Head of caudate nucleus (tissue), 42 donors: ENCODE data around the gene TMEM123.
"Not testable (repeated sequence)": the region's sequence is repeated elsewhere in the genome, so short reads cannot be mapped to it uniquely, and the experiment has no call there.

ENCODE experiments used
- DNase-seq, 42 donors: peaks; one replicate each; pipeline versions ENCODE4 v3.0.0 to v3.0.0-alpha.2; 2020 to 2021; ENCODE audit warnings: mixed read lengths in 7 of 42
- intact Hi-C: fragments of 100-400 bp; cut with DNase I; formaldehyde crosslinking; loops from one replicate; pipeline ENCODE4 v1.15.0; 2022

TMEM123 gene

GRCh38 chr11:102453302-102453695, 734 bp upstream of the TMEM123 start:
- intact Hi-C loops, result loop anchor here (2.0 to 5.0 kb wide), 2 partner anchors 61 to 106 kb away; partner anchors contain the start of gene BIRC2
- DNase-seq, result peak in 41 of 42 donors; percentile 41 to 87 (median 69)

DNA sequence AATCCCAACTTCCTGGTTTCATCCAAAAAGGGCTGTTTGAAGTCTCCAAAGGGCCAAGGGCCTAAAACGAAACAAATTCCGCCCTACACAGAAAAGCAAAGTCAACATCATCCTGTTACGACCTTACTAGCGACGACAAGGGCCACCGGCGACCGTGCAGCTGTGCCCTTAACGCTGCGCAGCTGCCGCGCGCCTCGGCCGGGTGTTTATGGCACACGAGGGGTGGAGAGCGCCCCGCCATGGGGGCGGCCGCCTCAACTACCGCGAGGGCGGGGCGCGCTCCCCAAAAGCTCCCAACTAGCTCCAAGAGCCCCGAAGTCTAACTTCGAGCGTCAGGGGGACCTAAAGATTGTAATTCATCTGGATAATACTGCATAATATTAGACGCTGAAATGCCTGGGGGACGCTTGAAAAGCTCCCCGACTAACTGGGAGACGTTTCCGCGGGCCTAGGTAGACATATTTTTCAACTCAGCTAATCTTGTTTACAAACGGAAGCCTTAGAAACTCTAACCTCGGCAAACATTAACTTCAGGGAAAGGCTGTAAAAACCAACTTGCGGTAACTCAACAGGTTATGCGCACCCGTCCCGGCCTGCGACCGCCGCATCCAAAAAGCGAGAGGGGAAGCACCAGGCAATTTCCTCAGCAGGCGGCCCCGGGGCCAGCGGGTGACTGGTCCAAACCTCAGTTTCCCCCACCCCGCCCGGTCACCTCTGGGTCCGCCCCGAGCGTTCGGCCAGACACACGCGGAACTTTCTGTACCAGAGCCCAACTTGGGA, 694 bp downstream of the TMEM123 start:
- intact Hi-C loops, result loop anchor here (2.0 to 5.0 kb wide), 2 partner anchors 60 to 105 kb away; partner anchors contain the start of gene BIRC2
- peak; percentile 56 to 89 (median 78) for DNase-seq

GRCh38 chr11:102451041-102451680, 1.4 kb downstream of the TMEM123 start:
- no peak for DNase-seq
- intact Hi-C loops, result loop anchor here (5.0 kb wide), 1 partner anchor 59 kb away; no protein-coding TSS in a partner anchor

DNA sequence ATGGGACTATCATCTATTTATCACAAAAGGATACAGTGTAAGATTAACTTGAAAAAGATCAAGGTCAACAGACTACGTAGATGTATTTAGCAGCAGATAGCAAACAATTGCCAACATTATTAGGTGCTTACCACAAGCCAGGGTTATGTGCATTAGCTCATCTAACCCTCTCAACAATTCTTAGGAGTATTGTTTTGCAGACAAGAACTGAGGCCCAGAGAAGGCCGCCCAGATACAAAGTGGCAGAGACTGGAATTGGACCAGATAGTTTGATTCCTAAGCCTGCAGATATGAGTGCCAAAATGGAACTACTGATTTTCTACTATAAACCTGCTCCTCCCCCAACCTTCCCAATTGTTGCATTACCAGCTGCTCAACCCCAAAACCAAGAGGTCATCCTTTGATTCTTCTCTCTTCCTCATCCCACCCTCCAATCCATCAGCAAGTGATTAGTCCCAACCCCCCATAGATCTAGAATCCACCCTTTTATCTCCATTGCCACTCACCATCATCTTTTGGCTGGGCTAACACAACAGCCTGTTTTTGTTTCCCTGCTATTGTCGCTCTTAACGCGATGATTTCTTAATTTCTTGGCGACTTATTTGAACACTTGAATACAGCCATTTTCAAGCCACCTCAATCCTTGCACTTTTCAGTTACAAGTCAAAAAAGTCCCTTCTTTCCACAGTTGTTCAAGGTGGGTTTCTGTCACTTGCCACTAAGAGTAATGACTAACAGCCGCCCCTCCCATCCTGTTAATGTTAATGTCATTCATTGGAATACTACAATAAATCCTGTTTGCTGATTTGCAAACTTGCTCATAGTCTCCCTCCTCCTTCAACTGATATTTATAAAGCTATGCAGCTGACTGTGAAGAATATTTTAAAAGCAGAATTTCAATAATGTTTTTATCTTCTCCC, 2.7 kb downstream of the TMEM123 start:
- intact Hi-C loops, result loop anchor here (5.0 kb wide), 1 partner anchor 58 kb away; no protein-coding TSS in a partner anchor
- no peak for DNase-seq

GRCh38 chr11:102448869-102449224, 3.7 kb downstream of the TMEM123 start:
- DNase-seq, result no peak
- intact Hi-C loops, result no loop called here

DNA sequence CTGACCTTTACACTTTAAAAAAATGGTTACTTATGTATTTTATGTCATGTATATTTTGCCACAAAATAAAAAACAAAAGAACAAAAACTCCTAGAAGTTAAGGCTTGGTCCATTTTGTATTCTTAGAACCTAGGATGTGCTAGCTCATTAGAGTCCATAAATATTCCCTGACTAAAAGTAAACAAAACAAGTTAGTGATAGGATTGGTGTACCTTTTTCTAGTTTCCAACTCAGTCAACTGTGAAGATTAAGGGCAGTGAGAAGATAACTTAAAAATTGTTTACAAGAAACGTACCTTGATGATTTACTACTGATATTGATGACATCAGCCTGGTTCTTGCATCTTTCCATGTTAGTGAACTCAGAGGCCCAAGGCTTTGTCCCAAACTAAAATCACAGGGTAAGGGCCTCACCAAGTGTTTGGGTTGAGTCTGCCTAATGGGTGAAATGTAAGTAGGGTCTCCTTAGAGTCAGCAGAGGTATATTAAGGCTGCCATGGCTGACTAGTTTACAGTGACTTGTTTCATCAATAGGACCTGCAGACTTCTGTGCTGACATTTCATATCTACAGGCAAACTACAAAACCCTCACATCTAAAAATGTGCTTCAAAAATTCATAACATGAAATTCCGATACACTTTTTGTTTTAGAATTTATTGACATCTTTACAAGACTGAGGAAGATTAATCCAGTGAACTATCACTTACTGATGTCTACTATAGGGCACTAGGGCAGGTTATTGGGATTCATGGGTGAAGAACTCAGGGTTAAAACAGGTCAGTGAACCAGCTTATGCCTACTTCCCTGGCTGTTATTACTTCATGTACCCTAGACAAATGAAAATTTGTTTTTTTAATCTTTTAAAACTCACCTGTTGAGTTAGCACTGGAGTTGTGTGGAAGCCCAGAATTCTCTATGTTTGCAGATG, 4.4 kb downstream of the TMEM123 start:
- intact Hi-C loops, result no loop called here
- DNase-seq, result no peak

- no peak for DNase-seq
- intact Hi-C loops, result no loop called here
These were observed 5.4 kb downstream of the TMEM123 start for GRCh38 chr11:102447193-102447592.

GRCh38 chr11:102446606-102447005, 6.0 kb downstream of the TMEM123 start:
- no peak for DNase-seq
- intact Hi-C loops, result no loop called here

DNA sequence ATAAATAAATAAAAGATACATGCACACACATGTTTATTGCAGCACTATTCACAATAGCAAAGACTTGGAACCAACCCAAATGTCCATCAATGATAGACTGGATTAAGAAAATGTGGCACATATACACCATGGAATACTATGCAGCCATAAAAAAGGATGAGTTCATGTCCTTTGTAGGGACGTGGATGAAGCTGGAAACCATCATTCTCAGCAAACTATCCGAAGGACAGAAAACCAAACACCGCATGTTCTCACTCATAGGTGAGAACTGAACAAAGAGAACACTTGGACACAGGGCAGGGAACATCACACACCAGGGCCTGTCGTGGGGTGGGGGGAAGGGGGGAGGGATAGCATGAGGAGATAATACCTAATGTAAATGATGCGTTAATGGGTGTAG, 7.9 kb downstream of the TMEM123 start:
- DNase-seq, intact Hi-C loops: not testable (repeated sequence)

GRCh38 chr11:102444142-102444541, 8.4 kb downstream of the TMEM123 start:
- DNase-seq, intact Hi-C loops: not testable (repeated sequence)

- intact Hi-C loops, result not testable (repeated sequence)
These were observed 13.6 kb downstream of the TMEM123 start for GRCh38 chr11:102439063-102439363.

DNA sequence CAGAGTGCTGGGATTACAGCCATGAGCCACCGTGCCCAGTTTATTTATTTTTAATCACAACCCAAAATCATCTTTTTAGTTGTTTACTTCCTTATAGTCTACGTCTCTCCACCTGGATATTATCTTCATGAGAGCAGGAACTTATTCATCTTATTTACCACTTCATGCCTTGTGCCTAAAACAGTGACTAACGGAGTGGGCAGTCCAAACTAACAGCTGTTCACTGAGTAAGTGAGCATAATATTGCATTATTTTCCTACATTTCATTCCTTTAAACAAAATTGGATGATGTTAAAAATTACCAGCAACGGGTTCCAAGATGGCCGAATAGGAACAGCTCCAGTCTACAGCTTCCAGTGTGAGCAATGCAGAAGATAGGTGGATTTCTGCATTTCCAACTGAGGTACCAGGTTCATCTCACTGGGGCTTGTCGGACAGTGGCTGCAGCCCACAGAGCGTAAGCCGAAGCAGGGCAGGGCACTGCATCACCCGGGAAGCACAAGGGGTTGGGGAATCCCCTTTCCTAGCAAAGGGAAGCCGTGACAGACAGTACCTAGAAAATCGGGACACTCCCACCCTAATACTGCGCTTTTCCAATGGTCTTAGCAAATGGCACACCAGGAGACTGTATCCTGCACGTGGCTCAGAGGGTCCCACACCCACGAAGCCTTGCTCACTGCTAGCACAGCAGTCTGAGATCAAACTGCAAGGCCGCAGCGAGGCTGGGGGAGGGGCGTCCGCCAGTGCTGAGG, 14.1 kb downstream of the TMEM123 start:
- DNase-seq, result peak in 6 of 42 donors; percentile 24 to 47 (median 43)
- intact Hi-C loops, result no loop called here

More at GRCh38 chr11:102439063-102439363, 13.6 kb downstream of the TMEM123 start:
- not testable (repeated sequence) for DNase-seq

DNA sequence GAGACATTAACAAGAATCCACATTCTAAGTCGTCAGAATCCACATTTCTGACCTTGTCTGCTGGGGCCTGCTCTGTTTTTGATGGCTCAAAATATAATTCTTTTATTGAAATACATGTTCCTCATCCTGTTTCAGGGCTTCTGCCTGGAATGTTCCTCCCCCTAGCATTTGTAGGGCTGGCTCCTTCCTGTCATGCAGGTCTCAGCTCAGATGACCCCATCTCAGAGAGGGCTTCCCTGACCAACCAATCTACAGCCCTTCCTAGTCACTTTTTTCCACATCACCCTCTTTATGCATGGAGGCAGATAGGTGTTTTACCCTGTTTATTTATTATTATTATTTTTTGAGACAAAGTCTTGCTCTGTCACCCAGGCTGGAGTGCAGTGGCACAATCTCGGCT, 14.8 kb downstream of the TMEM123 start:
- intact Hi-C loops, result no loop called here
- DNase-seq, result no peak

- intact Hi-C loops, result no loop called here
- DNase-seq, result no peak
These were observed 15.6 kb downstream of the TMEM123 start for GRCh38 chr11:102436976-102437375.

GRCh38 chr11:102436561-102436960, 16.0 kb downstream of the TMEM123 start:
- intact Hi-C loops, result no loop called here
- DNase-seq, result no peak

DNA sequence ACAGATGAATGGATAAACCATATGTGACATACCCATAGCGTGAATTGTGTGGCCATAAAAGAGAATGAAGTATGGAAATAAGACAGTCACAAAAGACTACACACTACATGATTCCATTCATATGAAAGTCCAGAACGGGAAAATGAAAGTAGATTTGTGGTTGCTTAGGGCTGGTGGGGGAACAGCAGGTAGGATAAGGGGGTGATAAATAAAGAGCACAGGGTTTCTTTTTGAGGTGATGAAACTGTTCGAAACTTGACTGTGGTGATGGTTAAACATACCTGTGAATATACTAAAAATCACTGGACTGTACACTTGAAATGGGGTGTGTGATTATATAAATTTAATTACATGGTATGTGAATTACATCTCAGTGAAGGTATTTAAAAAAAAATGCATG, 16.9 kb downstream of the TMEM123 start:
- no peak for DNase-seq
- intact Hi-C loops, result no loop called here

DNA sequence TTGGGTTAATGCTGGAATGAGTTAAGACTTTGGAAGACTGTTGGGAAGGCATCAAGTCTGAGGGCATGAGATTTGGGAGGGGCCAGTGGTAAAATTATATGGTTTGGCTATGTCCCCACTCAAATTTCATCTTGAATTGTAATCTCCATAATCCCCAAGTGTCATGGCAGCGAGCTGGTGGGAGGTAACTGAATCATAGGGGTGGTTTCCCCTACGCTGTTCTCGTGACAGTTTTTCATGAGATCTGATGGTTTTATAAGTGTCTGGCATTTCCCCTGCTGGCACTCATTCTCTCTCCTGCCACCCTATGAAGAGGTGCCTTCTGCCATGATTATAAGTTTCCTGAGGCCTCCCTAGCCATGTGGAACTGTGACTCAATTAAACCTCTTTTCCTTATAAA, 19.0 kb downstream of the TMEM123 start:
- intact Hi-C loops, DNase-seq: not testable (repeated sequence)

DNA sequence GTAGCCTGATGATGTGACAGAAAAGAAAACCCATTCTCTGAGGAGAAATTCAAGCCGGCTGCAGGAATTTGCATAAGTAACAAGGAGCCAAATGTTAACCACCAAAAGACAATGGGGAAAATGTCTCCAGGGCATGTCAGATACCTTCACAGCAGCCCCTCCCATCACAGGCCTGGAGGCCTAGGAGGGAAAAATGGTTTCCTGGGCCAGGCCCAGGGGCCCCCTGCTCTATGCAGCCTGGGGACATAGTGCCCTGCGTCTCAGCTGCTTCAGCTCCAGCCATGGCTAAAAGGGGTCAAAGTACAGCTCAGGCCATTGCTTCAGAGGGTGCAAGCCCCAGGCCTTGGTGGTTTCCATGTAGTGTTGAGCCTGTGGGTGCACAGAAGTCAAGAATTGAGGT, 20.0 kb downstream of the TMEM123 start:
- DNase-seq, intact Hi-C loops: not testable (repeated sequence)
